Prostate gland (tissue), 2 donors: ENCODE measurements around the gene DFFA. TPM values are rescaled to one million over a fixed set of nuclear protein-coding genes. Genes with fewer than 3 reads are reported as not detected.
"Not testable (repeated sequence)": the region's sequence is repeated elsewhere in the genome, so short reads cannot be mapped to it uniquely, and the experiment has no call there.

ENCODE experiments used
- DNase-seq: peaks from one replicate; pipeline ENCODE4 v3.0.0-alpha.2; 2019; ENCODE audit warnings: low spot score
- H3K27ac ChIP-seq, 2 donors: fragments of 200-600 bp; sonication (generic); 2 replicates each; pipeline ENCODE4 v1.5.1; 2017 to 2019
- H3K27me3 ChIP-seq: fragments of 200-600 bp; sonication (generic); replicated peaks from 2 replicates; pipeline ENCODE4 v1.5.1; 2019; ENCODE audit not compliant: insufficient read depth
- H3K36me3 ChIP-seq, 2 donors: fragments of 200-600 bp; sonication (generic); 1 replicate in 1 of 2; 2 replicates in 1 of 2; pipeline versions ENCODE4 v1.5.1 to v1.8.1; 2017 to 2019
- H3K4me1 ChIP-seq: fragments of 200-600 bp; sonication (generic); replicated peaks from 2 replicates; pipeline ENCODE4 v1.5.1; 2019
- H3K4me3 ChIP-seq, 2 donors: fragments of 200-600 bp; sonication (generic); 2 replicates each; pipeline ENCODE4 v1.5.1; 2017 to 2019
- H3K9me3 ChIP-seq: fragments of 200-600 bp; sonication (generic); 2 replicates; pipeline ENCODE4 v1.5.1; 2017
- POLR2A ChIP-seq: fragments of 450-650 bp; IDR thresholded peaks from one replicate; pipeline ENCODE4 v1.6.1; 2016; ENCODE audit warnings: antibody characterized with exemption, mild to moderate bottlenecking
- POLR2AphosphoS5 ChIP-seq: sonication (generic); formaldehyde crosslinking; IDR thresholded peaks from one replicate; pipeline ENCODE4 v1.6.1; 2017; ENCODE audit warnings: antibody characterized with exemption
- WGBS: methylation state at CpG from one replicate; pipeline ENCODE4 v1.1.5; 2018; 5-methylcytosine and 5-hydroxymethylcytosine counted together
- intact Hi-C: fragments of 100-400 bp; cut with DNase I; formaldehyde crosslinking; loops from one replicate; pipeline ENCODE4 v1.14.2; 2022
- total RNA-seq, 2 donors: library from RNA; depleted of rRNA; stranded (reverse); fragments of >200 nt; gene quantifications; one replicate each; pipeline ENCODE4 v1.1.0, GENCODE V29; 2016
- TF ChIP-seq, protein P1 (sequence below), 4 experiments: fragments of 200-600 bp in 2 of 4; fragments of 450-650 bp in 2 of 4; sonication (generic) in 2 of 4; IDR thresholded peaks; 1 replicate in 3 of 4; 2 replicates in 1 of 4; pipeline ENCODE4 v1.5.1; 2016 to 2019; ENCODE audit warnings: antibody characterized with exemption in 4 of 4, mild to moderate bottlenecking in 2 of 4, moderate library complexity in 2 of 4

Gene DFFA
- total RNA-seq, 2 donors from 2014 or later: 24.8 to 35.5 TPM

GRCh38 chr1:10424651-10425050 is 47.7 kb downstream of the DFFA start:
- Histone ChIP-seq H3K4me3 (no peak overlapping the region), H3K9me3 (no peaks in the 10 kb centered on the region), H3K4me1 (no peaks in the 10 kb centered on the region), H3K27me3 (no peaks in the 10 kb centered on the region), H3K27ac (no peak overlapping the region), H3K36me3 (no peaks in the 10 kb centered on the region)
- TF ChIP-seq POLR2AphosphoS5 (no peak), POLR2A (no peak)
- TF ChIP-seq, protein P1, sequence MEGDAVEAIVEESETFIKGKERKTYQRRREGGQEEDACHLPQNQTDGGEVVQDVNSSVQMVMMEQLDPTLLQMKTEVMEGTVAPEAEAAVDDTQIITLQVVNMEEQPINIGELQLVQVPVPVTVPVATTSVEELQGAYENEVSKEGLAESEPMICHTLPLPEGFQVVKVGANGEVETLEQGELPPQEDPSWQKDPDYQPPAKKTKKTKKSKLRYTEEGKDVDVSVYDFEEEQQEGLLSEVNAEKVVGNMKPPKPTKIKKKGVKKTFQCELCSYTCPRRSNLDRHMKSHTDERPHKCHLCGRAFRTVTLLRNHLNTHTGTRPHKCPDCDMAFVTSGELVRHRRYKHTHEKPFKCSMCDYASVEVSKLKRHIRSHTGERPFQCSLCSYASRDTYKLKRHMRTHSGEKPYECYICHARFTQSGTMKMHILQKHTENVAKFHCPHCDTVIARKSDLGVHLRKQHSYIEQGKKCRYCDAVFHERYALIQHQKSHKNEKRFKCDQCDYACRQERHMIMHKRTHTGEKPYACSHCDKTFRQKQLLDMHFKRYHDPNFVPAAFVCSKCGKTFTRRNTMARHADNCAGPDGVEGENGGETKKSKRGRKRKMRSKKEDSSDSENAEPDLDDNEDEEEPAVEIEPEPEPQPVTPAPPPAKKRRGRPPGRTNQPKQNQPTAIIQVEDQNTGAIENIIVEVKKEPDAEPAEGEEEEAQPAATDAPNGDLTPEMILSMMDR (IDR thresholded peaks at IDR 0.05): no peak
- DNase-seq: no peak
- intact Hi-C loops: loop anchor here (5.0 kb wide), 1 partner anchor 212 kb away; the partner anchor contains the start of gene KIF1B
- 83% methylated on average over 8 of the region's 8 CpGs for WGBS

DNA sequence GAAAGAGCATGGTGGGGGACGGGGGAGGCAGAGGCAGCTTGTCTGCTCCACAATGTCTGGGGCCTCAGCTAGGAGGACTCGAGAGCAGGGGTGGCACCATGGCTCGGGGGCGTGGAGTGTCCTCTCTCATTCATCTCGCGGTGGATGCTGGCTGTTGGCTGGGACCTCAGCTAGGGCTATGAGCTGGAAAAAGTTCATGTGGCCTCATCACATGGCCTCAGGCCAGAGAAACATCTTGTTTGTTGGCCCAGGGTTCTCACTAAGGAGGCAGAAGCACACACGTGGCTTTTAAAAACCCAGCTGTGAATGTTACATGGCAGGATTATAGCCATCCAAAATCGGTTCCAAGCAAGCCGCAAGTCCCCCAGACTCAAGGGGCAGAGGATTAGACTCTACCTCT is 48.3 kb downstream of the DFFA start:
- Histone ChIP-seq H3K4me3 (no peak overlapping the region), H3K27ac (no peak overlapping the region), H3K4me1 (no peaks in the 10 kb centered on the region), H3K27me3 (no peaks in the 10 kb centered on the region), H3K36me3 (no peaks in the 10 kb centered on the region), H3K9me3 (no peaks in the 10 kb centered on the region)
- DNase-seq: no peak
- WGBS: 57% methylated on average over 9 of the region's 9 CpGs
- no peak for TF ChIP-seq POLR2A
- TF ChIP-seq, protein P1 (IDR thresholded peaks at IDR 0.05): no peak
- no peak for TF ChIP-seq POLR2AphosphoS5
- intact Hi-C loops: no loop called here

DNA sequence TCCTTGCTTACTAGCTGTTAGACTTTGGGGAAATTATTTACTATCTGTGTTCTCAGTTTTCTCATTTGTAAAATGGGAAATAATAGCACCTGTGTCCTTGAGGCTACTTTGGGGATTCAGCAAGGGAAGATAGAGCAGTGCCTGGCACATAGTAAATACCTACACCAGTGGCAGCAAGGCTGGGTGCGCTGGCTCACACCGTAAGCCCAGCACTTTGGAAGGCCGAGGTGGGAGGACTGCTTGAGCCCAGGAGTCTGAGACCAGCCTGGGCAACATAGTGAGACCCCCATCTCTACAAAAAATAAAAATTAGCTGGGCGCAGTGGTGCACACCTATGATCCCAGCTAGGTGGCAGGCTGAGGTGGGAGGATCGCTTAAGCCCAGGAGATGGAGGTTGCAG is 50.7 kb downstream of the DFFA start:
- WGBS: 98% methylated on average over 5 of the region's 5 CpGs
- no peak for DNase-seq
- intact Hi-C loops: no loop called here

DNA sequence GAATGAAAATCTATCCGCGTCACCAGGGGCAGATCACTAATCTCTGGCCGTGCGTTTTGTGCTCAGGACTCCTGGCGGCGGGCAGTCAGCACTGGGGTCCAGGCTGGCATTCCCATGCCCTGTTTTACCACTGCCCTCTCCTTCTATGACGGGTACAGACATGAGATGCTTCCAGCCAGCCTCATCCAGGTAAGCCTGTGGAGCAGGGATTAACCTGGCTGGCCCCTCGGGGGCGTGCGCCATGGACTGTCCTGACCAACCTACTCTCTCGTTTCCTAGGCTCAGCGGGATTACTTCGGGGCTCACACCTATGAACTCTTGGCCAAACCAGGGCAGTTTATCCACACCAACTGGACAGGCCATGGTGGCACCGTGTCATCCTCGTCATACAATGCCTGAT is 53.0 kb downstream of the DFFA start:
- H3K36me3 ChIP-seq: peaks cover 0 to 8% of the 10 kb centered on the region in 2 donors
- no peak overlapping the region for H3K27ac ChIP-seq
- H3K4me1 ChIP-seq: no peaks in the 10 kb centered on the region
- H3K9me3 ChIP-seq: no peaks in the 10 kb centered on the region
- intact Hi-C loops: no loop called here
- H3K27me3 ChIP-seq: no peaks in the 10 kb centered on the region
- WGBS: 91% methylated on average over 15 of the region's 15 CpGs
- H3K4me3 ChIP-seq: no peak overlapping the region
- DNase-seq: no peak
- TF ChIP-seq POLR2A: no peak
- no peak for TF ChIP-seq POLR2AphosphoS5
- TF ChIP-seq, protein P1 (IDR thresholded peaks at IDR 0.05): no peak

More for the DNA sequence above, 50.7 kb downstream of the DFFA start:
- Histone ChIP-seq H3K4me3 (no peak overlapping the region), H3K27me3 (no peaks in the 10 kb centered on the region), H3K9me3 (no peaks in the 10 kb centered on the region), H3K27ac (no peak overlapping the region), H3K36me3 (peaks cover 0 to 8% of the 10 kb centered on the region in 2 donors), H3K4me1 (no peaks in the 10 kb centered on the region)
- no peak for TF ChIP-seq POLR2A
- TF ChIP-seq, protein P1 (IDR thresholded peaks at IDR 0.05): no peak
- TF ChIP-seq POLR2AphosphoS5: no peak

GRCh38 chr1:10418741-10419140 is 53.6 kb downstream of the DFFA start:
- DNase-seq, H3K27me3 ChIP-seq, intact Hi-C loops, H3K4me3 ChIP-seq, H3K9me3 ChIP-seq, H3K36me3 ChIP-seq, H3K27ac ChIP-seq, H3K4me1 ChIP-seq: not testable (repeated sequence)
- WGBS: 92% methylated on average over 8 of the region's 8 CpGs

GRCh38 chr1:10415967-10416366 is 56.4 kb downstream of the DFFA start:
- H3K27ac ChIP-seq, H3K4me3 ChIP-seq, DNase-seq, H3K4me1 ChIP-seq, H3K27me3 ChIP-seq, H3K9me3 ChIP-seq, intact Hi-C loops: not testable (repeated sequence)
- peaks cover 6 to 16% of the 10 kb centered on the region in 2 donors for H3K36me3 ChIP-seq
- 94% methylated on average over 1 of the region's 1 CpG for WGBS
